NK-92 (cell line): ENCODE data around the gene IP6K1.
"Not testable (repeated sequence)": the region's sequence is repeated elsewhere in the genome, so short reads cannot be mapped to it uniquely, and the experiment has no call there.

ENCODE experiments used
- DNase-seq: peaks from one replicate; lab custom pipeline; 2025; ENCODE audit not compliant: unreplicated experiment; lab: John Stamatoyannopoulos, UW

Gene IP6K1

DNA sequence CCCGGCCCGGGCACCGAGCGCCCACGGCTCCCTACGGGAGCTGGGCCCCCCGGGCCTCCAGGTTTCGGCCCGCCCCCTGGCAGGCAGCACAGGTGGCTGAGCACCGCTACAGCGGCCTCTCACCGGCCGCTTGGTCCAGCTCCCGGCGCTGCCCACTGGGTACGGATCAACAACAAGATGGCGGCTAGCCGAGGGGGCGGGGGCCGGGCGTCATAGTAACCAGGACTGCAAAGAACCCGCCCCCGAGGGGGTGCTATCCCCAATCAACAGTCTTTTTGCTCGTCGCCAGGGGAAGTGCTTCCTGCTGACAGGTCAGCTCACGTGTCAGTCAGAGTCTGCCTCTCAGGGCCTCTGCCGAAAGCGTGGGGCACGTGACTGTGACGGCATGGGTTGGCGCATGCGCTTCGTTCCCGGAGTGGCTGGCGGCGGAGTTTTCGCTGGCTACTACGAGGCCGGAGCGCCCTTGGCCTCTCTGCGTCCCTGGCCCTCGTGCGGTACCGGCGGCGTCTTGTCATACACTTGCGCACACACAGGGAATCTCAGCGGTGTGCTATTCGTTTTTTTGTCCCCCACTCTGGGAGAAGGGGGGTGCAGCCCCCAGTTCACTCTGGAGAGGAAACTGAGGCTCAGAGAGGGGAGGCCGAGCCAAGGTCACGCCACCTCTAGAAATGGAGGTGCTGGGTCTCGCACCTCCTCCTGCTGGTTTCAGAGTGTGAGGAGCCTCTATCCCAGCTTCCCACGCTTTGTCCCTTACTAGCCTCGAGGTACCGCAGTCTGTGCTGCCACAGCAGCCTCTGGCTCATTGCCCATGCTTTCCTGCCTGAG is at the start of gene IP6K1:
Gene IP6K1 (minus strand): TSS at position 186 of the 825 bp plus-strand sequence. CDS start 38,502 bp downstream, outside the sequence.
- DNase-seq = peak; percentile 97

DNA sequence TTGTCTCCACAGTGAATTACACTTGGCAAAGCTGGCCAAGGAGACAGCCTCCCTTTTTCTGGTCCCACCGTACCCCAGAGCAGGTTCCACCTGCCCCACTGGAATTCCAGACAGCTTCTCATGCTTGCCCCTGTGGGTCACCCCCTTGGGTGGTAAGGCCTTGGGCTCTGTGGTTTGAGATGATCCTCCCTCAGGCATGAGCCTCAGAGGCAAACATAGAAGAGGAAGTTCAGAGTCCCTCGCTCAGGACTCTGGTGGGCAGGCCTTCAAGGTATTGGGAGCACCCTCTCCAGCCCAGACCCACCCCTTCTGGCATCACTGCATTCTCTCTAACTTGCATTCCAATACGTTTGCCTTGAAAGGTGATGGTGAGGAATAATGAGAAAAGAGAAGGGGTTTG is 45.0 kb upstream of the IP6K1 start:
- DNase-seq = no peak

GRCh38 chr3:49826016-49826415 is 39.7 kb upstream of the IP6K1 start:
- DNase-seq = no peak

DNA sequence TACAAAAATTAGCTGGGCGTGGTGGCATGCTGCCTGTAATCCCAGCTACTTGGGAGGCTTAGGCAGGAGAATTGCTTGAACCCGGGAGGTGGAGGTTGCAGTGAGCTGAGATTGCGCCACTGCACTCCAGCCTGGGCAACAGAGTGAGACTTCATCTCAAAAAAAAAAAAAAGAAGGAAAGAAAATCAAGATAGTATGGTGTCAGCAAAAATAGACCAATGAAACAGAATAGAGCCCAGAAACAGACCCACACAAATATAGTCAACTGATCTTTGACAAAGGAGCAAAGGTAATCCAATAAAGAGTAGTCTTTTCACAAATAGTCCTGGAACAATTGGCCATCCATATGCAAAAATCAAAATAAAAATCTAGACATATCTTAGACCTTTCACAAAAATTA is 36.8 kb upstream of the IP6K1 start:
- DNase-seq = not testable (repeated sequence)

DNA sequence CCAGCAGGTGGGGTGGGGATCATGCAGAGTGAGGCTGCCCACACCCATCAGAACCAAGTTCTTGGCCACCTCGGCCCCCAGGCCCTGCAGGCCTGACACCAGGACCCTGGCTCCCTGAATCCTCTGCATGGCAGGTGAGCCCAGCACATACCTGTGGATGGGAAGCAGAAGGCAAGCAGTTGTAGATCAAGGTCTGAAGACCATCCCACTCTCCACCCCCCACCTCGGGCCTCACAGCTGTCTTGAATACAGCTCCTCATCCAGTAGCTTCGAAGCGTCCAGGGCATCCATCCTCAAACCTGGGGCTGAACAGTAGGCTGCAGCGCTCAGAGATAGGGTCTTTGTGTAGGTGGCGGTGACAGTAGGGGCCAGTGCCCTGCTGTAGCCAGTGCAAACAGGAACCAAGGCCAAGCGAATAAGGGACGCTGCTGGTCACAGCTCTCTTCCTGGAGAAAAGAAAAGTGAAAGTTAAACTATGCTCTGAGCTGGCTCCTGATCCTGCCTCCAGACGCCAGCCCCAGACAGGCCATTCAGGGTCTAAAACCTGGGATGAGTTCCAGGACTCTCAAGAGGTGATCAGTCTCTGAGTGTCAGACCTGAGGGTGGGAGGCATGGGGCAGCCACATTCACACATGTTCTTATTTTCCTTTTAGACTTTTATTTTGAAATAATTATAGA is 27.3 kb upstream of the IP6K1 start, which contains the start of gene UBA7:
Gene UBA7 (minus strand): TSS at position 457 of the 678 bp plus-strand sequence. CDS start 166 bp downstream, at position 291.
- no peak for DNase-seq

- DNase-seq = no peak
These were observed 26.7 kb upstream of the IP6K1 start for GRCh38 chr3:49812916-49813496.

DNA sequence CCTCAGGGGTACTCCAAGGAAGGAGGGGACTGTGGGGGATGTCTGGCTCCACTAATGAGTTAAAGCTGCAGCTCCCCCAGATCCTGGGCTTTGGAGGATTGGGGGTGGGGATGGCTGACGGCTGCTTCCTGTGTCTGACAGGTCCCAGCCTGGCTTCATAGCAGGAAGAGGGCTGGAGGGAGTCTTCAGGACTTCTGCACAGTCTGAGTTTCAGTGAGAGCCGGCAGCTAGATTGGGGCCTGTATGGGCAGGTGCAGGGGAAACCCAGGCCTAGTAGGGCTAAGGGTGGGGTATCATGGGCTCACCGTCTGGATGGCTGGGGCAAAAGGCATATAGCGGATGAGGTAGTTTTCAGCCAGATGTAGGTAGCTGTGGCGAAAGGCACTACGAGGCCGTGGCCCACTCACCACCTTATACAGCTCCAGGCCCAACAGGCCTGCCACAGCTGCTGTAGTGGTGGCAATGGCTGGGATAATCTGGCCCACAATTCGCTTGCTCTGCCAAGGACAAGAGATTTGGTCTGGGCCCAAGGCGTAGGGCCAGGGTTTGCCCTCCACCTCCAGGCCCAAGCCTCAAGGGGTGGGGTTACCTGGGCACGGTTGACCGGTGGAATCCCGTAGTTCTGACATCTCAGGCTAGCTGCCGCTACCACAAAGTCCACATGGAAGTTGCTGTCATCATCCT is 21.2 kb upstream of the IP6K1 start:
- no peak for DNase-seq

DNA sequence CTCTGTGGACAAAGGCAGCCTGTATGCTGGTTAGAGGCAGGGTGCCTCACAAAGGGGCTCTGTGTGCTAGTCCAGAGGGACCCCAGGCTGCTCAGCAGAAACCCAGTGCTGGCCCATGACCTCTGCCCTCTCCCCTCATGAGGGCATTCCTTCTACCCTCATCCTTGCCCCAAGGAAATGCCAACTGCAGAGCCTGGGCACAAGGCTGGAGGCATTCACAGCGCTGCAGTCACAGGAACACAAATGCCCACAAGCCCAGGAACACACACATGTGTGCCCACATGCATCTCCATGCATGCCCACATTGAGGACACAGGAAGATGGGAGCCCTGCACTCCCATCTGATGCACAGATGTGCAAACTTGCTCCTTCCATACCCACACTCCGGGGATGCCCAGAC is 20.5 kb upstream of the IP6K1 start:
- DNase-seq = no peak

DNA sequence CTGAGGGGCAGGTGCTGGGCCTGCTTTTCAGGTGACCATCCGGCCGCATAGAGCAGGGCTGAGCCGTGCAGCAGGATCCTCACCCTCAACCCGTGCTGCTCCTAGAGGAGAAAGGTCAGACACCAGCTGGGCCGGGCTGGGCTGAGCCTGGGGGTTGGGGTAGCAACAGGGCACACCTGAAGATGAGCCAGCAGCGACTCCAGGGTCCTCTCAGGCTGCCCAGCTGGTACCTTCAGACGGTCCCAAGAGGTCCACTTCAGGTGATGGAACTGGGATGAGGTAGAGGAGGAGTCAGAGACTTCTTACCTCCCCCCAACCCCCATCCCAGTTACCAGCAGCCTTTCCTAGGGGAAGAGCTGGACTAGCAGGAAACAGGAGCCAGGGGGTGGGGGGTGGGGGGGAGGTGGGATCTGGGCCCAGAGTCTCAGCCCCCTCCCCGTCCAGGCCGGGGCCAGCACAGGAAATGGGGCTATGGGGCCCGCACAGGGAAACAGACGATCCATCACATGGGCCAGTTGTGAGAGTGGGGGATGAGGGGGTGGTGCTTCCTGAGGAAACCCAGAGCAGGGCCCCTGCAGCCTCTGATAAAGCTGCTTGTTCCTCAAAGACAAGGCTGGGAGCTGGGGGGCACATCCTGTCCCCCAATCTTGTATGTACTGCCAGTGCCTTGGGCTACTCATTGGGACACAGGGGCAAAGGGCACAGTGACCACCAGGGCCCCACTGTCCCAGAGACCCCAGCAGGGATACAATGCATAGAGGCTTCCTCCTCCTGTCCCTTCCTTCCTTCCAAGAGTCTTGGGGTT is 19.8 kb upstream of the IP6K1 start:
- no peak for DNase-seq

- DNase-seq = no peak
These were observed 19.0 kb upstream of the IP6K1 start for GRCh38 chr3:49805367-49805782.

DNA sequence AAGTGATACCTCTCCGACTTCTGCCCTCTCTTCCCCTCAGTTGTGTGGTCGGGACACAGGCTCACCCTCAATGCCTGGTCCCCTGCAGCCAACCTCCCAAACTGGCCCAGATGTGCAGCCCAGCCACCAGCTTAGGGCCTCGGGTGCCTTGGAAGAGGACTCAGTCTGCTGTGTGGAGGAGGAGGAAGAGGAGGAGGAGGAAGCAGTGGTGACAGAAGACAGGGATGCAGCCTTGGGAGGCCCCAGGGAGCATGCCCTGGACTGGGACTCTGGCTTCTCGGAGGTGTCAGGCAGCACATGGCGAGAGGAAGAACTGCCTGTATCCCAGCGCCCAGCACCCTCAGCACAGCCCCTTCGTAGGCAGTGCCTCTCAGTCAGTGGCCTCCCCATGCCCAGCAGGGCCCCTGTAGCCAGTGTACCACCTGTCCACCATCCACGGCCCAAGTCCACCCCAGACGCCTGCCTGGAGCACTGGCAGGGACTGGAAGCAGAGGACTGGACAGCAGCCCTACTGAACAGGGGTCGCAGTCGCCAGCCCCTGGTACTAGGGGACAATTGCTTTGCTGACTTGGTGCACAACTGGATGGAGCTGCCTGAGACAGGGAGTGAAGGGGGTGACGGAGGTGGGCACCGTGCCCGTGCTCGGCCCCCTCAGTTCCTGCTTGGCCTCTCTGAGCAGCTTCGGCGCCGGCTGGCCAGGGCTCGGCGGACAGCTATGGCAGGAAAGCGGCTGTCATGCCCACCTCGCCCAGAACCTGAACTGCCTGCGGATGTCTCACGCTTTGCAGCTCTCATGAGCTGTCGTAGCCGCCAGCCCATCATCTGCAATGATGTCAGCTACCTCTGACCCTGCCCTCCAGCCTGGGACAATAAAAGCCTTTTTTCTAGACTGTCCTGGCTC is 18.0 kb upstream of the IP6K1 start:
- DNase-seq = no peak

- no peak for DNase-seq
These were observed 17.3 kb upstream of the IP6K1 start for GRCh38 chr3:49803465-49804140.

DNA sequence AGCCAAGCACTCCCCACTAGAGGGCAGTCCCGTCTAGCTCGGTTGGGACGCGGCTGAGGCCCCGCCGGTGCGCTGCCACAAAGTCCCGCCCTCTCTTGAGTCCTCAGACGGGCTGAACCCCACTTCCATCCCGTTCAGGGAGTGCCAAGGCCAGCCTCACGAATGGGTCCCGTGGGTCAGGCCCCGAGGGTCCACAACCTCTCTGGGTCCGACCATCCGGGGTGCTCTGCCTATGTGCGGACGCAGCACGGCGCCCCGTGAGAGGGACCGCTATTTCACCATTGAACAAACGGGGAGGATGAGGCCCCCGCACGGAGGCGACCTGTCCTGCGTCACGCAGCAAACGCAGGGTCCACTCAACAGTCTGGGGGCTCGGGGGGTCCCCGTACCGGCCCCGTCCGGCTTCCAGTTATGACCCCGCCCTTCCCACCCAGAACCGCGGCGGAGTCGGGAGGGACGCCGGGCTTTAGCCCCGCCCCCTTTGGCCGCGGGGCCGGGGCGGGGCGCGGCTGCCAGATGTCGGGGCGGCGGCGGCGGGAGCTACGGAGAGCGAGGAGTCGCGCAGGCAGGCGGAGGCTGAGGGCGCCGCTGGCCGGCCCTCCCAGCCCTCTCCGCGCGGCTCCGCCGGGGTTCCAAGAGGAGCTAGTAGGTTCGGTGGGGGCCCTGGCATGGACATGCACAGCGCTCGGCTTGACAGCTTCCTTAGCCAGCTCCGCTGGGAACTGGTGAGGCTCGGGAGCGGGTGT is 16.6 kb upstream of the IP6K1 start, which contains the start of gene INKA1:
Gene INKA1 (plus strand): TSS at position 543 of the 746 bp plus-strand sequence. CDS start 132 bp downstream, at position 675.
- peak; percentile 5 for DNase-seq

DNA sequence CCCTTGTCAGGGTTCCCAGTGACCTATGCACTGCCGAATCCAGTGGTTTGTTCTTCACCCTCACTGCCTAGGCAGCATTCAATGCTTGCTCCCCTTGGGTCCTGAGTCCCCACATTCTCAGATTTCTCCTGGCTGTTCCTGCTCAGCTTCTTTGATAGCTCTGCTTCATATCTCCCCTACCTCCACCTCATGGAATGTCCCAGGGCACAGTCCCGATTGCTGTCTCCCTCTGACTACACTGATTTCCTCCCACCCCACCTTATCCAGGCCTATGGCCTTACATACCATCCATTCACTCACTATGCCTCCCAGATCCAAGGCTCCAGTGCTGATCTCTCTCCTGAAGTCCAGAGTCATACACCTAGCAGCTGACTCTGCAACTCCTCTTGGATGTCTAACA is 14.8 kb upstream of the IP6K1 start:
- no peak for DNase-seq

- no peak for DNase-seq
These were observed 13.4 kb upstream of the IP6K1 start, which contains the start of gene CDHR4 for GRCh38 chr3:49799761-49800160. Gene CDHR4, minus strand, starts transcription at chr3:49799873. Its CDS starts 61 bp downstream, at chr3:49799812.

GRCh38 chr3:49799105-49799504 is 12.8 kb upstream of the IP6K1 start:
- no peak for DNase-seq

GRCh38 chr3:49794926-49795905 is 8.9 kb upstream of the IP6K1 start:
- no peak for DNase-seq
